ENCODE results near the gene ACD.

ACD gene

DNA sequence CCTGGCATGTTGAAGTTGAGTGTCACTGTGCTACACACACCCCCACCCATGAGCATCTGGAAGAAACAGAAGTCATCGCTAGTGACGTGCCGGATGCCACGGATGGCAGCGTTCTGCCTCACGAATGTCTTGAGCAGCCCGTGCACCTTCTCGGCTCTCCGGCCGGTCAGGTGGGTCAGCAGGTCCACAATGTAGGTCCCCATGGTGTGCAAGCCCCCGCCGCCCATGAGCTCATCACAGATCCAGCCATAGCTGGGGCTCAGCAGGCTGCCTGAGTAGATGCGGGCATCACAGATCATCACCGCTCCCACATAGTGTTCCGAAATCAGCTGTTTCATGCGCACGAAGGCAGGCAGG is 15.5 kb upstream of the ACD start:
- no peak for DNase-seq

DNA sequence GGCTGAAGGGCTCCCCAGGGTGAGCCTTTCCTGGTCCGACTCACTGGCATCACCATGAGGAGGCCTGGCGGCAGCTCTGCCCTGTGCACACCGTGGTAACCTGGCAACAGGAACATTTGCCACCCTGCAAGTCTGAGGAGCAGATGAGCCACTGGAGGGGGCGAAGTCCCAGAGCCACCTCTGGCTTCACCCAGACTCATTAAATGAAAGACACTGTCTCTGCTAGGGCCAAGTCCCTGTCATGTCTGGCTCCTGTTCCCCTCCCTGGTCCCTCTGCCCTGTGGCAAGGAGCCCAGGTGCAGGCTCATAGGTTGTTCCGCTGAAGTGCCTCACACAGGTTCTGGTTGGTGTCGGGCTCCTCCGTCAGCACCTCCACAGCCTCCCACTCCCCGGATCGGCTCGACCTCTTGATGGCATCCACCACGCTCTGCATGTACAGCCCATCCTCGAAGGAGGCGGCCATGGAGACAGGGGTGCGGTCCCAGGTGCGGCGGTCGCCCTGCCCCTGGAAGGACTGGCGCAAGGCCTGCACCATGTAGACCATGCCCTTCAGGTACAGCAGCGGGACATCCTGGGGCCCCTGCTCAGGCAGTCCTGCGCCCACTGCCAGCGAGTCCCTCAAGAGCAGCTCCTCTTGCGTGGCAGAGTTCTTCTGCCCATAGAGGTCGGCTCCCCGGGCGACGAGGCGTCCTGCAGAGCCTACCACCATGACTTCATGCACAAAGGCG is 15.0 kb upstream of the ACD start:
- no peak for DNase-seq

DNA sequence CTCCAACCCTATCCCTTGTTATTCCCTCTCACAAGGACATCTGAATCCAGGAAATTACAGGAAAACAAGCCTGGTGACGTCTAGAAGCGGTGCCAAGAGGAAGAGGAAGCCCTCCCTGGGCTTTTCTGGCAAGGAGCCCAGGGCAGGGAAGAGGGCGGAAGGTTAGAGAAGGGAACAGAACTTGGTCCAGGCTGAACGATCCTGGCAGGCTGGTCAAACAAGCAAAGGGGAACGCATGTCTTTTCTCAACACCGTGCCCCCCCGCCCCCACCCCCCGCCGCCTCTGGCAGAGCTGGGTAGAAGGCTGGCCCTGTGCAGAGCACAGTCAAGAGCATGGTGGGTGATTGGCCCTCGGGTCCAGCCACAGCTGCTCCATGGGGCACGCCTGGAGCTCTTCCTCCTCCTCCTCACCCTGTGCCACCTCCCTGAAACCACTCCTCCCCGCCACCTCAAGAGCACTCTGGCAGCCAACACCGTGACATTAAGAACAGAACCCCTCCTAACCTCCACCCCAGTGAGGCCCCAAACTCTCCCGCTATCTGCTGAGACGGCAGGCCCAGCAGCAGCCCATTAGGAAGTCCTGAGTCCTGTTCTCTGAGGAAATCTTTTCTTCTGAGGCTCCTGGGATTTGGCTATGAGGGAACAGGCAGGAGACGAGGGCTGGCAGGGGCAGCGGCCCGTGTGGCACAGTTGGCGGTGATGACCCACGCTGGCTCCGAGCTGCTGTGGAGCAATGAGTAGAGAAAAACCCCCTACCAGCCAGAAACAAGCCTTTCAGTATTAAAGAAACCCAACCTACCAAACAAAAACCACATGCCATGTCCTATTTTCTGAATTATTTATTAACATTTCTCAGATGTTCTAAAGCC is 13.9 kb upstream of the ACD start:
- no peak for DNase-seq

DNA sequence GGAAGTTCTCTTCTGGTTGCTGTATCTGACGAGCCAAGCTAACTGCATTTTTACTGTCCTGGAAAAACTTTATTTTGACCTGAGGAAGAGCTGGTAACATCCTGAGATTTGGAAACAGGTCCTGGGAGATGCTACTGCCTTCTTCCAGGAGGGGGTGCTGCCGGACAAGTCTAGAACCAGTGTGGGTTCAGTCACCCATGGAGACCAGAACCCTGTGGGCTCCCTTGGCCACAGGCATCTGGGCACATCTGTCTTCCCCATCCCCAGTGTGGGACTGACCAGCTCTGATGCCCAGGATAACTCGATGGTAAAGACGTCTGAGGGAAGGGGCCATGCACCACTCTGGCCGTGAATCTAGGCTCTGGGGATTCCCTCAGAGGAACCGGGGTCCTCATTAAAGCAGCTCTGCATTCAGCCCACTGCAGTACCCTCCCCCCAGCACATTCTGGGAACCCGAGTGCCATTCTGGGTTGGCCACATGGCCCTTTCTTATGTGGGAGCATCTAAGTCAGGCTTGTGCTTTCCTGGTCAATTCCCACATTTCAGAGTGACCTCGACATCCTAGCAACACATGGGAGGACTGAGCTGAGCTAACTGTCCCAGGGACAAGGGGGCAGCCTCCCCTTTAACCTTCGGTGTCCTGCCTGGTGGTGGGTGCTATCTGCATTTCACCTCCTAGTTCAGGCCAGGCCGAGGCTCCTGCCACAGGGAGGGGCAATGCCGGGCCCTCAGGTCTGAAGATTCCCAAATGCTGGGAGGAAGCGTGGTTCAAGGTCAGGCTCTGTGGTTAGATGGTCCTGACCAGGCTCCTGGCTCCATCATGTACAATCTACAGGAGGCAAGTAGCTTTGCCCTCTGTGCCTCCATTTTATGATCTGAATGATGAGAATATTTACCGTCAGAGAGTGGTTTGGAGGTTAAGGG is 12.9 kb upstream of the ACD start:
- DNase-seq: peak; percentile 28 to 67

DNA sequence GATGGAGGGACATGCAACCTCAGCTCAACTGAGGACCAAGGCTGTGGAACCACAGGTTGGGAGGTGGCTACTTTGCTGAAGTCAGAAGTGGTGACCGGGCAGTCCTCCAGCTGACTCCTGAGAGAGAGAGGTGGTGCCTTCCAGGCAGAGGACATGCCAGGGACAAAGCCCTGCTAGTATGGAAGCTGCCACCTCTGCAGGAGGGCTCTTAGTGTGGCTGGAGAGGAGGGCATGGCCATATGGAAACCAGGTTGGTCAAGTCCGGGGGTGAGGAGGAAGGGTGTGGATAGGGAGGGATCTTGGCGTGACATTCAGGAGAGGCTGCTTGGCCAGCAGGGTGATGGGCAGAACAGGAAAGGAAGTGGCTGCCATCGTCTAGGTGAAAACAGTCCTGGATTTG is 12.2 kb upstream of the ACD start:
- DNase-seq: no peak

DNA sequence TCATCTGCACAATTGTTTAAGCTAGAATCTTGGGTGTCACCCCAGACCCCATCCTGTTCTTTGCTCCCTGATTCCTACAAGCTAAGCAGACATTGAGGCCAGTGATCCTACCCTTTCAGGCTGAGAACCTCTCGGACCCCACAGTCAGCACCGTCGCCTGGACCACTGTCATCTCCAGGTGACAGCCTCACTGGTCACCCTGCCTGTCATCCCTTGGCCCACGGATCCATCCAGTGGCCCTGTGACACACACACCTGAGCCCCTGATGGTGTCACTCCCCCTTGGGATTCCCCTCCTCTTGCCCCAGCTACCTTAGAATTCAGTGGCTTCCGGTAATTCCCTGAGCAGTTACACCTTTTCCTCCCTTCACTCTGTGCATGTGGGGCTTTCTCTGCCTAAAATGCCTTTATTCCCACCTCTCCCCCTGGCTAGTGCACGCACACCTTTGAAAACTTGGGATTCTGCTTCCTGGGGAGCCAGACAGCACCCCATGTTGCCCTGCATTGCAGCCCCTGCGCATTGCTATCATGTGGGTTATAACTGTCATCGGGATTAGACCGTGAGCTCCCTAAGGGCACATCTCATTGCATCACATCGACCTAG is 9.5 kb upstream of the ACD start:
- DNase-seq: no peak

DNA sequence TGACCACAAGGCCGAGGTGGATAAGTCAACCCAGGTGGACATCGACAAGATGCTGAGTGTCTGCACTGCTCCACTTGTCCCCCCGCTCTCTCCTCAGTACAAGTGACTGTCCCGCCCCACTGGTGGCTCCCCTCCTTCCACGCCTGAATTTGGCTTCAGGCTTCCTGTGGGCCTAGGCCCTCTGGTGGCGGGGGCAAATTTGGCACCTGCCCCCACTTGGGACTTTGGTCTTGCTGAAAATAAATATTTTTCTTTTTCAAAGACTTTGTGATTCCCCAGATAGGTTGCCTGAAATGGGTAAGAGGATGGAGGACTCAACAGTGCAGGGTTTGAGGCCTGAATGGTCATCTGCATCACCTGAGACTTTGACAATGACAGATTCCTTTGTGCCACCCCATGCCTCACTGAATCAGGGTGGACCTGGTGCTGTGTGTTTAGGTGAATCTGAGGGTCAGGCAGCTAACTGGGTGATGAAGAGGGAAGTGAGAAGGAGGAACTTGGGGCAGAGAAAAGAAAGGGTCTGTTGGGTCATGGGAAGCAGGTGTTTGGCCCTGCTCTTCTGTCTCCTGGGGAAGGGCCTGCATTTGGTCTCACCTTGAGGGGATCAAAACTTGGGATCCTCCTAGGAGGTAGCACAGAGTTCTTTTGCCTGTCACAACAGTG is 8.6 kb upstream of the ACD start:
- DNase-seq: no peak

DNA sequence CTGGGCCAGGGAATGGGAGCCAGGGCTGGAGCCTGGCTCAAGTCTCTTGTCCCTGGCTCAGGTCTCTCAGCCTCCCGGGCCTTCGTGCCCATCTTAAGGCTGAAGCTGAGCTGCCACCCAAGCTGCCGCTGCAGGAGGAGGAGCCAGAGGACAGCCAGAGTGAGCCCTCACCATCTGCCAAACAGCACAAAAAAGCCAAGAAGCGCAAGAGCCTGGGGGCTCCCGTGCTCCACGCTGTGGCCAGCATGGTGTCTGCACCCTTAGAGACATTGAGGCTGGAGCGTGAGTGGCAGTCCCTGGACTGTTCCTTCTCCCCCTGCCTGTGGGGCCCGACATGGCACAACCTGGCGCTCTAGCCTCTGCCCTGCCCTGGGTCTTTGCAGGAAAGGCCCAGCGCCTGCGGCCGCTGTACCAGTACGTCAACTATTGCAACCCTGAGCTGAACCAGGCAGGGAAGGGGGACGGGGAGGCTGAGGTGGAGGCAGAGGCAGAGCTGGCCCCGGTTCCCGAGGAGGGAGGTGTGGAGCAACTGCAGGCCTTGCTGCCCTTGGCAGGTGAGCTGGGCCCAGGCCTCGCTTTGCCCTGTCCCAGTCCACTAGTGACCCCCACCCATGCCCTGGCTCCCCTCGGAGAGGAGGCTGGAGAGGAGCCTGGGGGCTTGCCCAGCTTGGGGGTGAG is 7.9 kb upstream of the ACD start:
- DNase-seq: peak; percentile 98 to 99

DNA sequence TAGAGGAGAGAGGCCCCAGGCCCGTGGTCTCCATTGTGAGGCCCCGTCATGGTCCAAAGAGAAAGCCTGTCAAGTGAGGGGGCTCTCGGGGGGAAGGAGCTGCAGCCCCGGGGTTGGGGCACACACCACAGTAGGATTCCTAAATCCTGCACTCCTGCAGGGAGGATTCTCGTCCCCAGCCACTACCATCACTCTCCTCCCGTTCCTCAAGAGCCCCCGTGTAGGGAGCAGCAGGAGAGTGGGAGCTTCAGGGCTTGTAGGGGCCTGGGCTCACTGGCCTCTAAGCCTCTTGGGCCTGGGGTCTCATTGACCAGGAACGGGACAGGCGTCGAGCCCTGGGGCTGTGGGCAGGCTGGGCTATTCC is 7.4 kb upstream of the ACD start:
- DNase-seq: no peak

DNA sequence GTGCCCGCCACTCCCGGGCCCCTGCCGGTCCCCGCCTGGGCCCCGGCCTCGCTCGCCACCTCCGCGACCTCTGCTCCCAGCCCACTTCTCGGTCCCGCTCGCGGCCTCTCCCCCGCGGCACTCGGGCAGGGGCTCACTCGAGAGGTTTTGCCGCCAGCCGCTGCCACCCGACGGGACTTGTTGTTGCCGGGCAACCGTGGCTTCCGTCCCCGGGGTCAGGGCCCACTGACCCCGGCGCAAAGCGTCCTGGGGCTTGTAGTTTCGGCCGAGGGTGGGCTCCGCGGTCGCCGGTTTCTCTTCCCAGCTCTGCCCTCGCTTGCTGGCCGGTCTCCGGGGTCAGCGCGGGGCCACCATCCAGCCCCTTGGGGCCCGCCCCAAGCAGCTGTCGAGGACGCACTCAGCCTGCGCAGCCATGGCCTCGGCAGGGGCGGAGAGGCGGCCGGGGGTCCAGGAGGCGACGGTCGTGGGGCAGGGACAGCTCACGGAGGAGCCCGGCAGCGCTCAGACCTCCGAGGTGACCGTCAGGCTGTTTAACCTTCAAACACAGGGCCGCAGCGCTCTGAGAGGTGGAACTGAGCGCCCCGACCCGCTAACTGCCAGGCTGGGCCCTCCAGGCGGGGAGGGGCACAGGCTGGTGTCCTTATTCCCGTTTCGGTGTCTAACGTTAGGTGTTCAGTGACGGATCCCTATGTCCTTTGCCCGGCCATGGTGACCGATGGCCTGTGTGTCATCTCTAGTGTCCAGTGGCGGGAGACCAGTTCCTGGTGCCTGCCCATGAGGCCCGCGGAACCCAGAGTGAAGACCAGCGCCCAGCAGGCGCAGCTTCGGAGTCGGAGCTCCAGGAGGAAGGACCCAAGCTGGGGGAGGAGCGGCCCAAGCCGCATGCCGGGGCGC is 6.7 kb upstream of the ACD start, which contains the start of the genes C16orf86 and ENKD1:
Gene C16orf86, plus strand, starts transcription at position 256 of the 894 bp plus-strand sequence. Its CDS starts 157 bp downstream, at position 413.
Gene ENKD1, minus strand, starts transcription at position 192 of the 894 bp plus-strand sequence. CDS start 308 bp downstream, outside the sequence.
- peak; percentile 85 to 92 for DNase-seq

DNA sequence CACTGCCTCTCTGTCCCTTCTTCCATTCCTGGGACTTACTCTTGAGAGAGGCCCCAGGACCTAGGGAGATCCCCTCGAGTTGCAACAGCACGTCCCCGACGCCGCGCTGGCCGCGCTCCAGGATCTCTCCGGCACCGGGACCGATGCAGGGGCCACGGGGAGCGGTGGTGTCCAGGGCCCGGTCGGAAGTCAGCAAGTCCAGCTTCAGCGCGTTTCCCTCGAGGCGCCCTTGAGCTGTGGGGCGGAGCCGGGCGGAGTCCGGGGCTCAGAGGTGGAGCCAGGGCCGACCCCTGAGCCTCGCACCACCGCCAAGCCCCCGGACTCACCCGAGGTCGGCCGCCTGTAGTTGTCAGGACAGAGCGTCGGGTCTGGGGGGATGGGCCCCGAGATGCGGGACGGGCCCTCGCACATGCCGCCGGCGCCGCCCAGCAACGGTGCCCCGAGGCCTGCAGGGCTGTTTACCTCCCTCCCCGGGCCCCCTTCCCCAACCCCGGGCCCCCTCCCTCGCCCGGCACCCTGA is 6.0 kb upstream of the ACD start:
- DNase-seq: peak in 1 of 2 experiments; percentile 48

DNA sequence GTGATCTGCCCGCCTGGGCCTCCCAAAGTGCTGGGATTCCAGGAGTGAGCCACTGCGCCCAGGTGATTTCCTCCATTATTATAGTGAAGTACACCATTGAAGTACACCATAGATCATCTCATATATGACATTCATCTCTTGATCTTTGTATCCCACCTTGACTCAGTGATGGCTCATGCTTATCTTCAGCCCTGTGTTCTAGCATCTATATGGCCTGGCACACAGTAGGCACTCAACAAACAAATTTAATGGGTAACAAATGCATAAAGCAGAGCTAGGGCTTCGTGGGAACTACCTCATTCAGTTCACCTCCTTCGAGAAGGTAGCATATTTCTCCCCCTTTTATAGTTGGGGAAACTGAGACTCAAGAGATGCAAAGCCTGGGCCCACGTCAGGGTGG is 5.5 kb upstream of the ACD start:
- no peak for DNase-seq

DNA sequence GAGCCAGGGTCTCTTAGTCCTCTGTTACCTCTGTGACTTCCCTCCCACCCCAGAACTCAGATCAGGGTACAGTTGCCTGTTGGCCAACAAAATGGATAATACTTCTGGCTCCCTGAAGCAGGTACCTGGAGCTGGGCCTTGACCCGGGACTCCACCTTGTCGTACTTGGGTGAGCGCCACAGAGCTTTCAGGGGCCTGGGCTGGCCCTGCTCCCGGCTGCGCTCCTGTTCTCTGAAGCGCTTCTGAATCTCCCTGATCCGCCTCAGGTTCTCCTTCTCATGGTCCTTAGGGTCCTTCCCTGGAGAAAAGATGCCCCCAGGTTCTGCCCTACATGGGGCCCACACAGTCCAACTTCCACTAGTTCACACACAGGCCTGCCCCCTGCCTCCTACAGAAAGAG is 4.8 kb upstream of the ACD start:
- no peak for DNase-seq

DNA sequence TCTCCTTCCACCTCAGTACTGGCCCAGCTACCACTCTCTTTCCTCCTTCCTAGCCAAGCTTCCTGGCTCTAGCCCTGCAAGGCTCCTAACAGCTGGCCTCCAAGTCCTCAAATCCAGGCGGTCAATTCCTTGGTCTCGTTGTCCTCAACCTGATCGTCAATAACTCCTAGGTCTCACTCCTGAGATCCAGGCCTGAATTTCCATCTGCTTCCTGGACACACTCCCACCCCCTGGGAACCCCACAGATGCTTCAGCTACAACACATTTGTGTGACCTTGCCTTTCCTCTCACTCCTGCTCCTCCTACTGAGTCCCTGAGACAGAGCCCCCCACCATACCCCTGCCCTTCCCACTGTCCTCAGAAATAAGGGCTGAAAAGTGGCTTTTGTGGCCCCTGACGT is 4.2 kb upstream of the ACD start:
- no peak for DNase-seq

DNA sequence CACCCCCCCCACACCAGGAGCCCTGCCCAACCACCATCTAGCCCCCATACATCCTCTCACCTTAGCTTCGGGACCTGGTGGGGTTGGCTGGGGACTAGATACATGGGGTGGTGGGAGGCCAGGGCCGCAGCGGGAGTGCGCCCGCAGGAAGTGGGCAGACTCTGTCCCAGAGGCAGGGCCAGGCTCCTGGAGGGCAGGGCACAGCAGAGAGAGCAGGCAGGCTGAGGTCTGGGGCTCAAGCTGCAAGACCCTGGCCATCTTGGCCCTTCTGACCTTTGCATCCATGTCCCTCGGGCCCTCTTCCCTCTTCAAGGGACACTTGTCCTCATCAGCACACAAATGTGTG is 3.8 kb upstream of the ACD start:
- no peak for DNase-seq

DNA sequence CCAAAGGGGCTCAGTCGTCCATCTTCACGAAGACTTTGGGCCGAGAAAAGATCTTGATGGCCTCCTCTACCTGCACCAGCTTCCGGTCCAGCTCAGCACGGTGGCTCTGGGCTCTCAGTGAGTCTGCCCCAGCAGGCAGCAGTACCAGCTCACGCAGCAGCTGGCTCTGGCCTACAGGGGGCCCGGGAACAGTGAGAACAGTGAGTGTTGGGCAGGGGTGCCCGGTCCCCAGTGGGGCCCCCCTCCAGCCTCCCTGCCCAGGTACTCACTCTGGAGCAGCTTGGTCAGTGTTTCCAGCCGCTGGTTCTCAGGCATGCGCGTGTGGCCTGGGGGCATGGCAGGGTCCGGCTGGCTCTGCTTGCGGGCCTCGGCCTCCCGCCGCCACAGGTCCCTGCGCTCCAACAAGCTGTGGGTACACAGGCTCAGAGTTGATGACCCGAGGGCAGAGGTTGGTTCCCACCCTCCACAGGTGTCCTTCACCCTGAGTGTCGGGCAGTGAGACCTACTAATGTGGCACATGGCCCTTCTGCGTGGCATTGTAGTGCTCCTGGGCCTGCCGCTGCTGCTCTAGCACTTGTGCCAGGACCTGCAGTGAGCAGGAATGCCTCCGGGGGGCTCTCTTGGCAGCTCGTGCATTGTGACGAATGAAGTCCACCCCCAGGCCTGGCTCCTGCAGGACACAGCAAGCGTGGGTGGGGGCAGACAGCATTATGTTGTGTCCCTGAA is 3.3 kb upstream of the ACD start:
- DNase-seq: peak in 1 of 2 experiments; percentile 31

DNA sequence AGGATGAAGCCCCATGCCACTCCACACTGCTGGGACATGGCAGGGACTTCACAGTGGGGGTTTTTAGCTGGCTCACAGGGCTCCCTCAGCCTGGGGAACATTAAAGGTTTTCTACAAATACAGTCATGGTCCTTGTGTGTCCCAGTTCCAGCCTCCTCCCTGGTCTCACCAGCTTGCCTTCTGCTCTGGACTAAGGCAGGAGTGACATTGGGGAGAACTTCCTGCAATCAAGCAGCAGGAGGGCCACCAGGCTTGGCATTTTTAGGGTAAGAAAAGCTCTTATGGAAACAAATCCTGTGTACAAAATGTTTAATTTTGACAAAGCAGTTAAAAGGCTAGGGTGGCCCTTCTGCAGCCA is 2.6 kb upstream of the ACD start:
- DNase-seq: no peak

DNA sequence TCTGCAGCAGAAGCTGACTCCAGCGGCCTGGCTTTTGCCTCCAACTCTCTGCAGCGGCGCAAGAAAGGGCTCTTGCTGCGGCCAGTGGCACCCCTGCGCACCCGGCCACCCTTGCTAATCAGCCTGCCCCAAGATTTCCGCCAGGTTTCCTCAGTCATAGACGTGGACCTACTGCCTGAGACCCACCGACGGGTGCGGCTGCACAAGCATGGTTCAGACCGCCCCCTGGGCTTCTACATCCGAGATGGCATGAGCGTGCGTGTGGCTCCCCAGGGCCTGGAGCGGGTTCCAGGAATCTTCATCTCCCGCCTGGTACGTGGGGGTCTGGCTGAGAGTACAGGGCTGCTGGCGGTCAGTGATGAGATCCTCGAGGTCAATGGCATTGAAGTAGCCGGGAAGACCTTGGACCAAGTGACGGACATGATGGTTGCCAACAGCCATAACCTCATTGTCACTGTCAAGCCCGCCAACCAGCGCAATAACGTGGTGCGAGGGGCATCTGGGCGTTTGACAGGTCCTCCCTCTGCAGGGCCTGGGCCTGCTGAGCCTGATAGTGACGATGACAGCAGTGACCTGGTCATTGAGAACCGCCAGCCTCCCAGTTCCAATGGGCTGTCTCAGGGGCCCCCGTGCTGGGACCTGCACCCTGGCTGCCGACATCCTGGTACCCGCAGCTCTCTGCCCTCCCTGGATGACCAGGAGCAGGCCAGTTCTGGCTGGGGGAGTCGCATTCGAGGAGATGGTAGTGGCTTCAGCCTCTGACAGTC is 2.0 kb upstream of the ACD start:
- no peak for DNase-seq

Data from NCI-H524 (cell line).